ENCODE data around the gene UBE2L6.

The UBE2L6 gene

DNA sequence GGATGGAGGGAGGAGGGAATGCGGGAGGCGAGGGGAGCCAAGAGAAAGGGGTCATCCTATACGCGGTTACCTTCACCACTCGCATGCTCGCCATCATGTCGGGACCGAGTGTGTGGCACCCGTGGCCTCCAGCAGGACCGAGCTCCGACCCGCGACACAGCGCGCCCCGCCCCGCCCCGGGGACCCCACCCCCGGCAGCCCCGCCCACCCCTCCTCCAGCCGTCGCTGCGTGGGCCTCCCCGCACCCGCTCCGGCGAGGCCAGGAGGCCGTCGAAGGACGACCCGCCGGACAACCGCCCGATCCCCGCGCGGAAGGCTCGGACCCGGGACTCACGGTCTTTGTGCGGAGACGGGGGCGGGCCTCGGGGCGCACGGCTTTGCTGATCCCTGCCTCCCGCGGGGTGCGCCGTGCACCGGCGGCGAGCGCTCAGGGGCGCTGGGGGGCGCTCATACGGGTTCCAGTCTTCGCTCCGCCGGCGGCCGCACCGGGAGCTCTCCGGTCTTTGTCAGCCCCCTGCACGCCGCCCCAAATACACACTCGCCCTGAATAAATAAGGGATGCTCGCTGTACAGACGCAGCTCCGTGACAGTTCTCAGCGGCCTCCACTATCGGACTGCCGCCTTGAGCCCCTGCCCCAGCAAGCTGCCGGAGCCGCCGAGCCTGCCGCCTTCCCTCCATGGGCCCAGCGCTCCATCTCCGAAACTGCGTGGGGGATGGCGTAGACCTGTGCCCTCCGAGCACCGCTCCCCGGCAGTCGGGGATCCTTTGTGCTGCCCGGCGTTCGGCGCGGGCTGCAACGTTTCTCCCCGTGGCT lies at the start of gene UBE2L6:
Gene UBE2L6, minus strand, starts transcription at position 158 of the 815 bp plus-strand sequence. Its CDS starts 61 bp downstream, at position 97.
- peak; percentile 94 for DNase-seq

GRCh38 chr11:57616595-57616994 lies 49.1 kb upstream of the UBE2L6 start:
- no peak for DNase-seq

- DNase-seq, result no peak
Measured at GRCh38 chr11:57615308-57615707, 47.8 kb upstream of the UBE2L6 start.

GRCh38 chr11:57614234-57614772 lies 46.8 kb upstream of the UBE2L6 start:
- DNase-seq, result no peak

- no peak for DNase-seq
Measured at GRCh38 chr11:57610170-57610569, 42.7 kb upstream of the UBE2L6 start.

DNA sequence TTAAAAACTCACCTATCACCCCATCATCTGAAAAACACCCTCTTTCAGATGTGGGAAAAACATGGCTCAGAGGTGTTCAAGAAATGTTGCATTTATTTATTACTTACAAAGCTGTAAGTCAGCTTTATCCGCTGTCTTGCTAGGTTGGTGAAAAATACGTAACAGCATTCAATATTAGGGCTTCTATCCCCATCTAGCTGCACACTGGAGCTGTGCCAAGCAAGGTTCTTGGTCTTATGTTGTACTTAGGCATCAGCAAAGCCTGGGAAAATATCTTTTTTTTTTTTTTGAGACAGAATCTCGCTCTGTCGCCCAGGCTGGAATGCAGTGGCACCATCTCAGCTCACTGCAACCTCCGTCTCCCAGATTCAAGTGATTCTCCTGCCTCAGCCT lies 37.6 kb upstream of the UBE2L6 start:
- DNase-seq, result no peak

DNA sequence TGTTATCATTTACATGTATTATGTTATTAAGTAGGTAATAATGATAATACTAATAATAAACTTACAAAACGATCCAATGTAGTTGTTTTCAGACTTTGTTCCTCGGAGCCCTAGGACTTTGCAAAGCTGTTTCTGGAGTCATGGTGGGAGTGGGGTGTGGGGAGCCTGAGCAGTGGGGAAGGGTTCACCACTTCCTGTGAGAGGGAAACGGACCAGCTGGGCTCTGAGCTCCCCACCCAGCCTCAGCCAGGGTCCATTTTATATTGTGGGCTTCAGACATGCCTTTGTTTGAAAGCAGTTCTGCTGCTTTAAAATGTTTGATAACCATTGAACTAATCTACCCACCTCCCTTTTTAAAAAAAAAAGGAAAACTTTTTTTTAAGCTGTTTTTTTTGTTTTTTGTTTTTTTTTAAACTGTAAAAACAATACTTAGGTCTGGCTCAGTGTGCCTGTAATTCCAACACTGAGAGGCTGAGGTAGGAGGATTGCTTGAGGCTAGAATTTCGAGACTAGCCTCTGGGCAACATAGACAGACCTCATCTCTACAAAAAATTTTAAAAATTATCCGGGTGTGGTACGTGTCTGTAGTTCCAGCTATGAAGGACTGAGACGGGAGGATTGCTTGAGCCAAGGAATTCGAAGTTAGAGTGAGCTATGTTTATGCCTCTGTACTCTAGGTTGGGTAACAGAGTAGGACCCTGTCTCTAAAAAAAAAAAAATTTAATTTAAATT lies 37.0 kb upstream of the UBE2L6 start:
- DNase-seq, result no peak

GRCh38 chr11:57601297-57601696 lies 33.8 kb upstream of the UBE2L6 start:
- no peak for DNase-seq

- no peak for DNase-seq
Measured at GRCh38 chr11:57599381-57599780, 31.9 kb upstream of the UBE2L6 start.

DNA sequence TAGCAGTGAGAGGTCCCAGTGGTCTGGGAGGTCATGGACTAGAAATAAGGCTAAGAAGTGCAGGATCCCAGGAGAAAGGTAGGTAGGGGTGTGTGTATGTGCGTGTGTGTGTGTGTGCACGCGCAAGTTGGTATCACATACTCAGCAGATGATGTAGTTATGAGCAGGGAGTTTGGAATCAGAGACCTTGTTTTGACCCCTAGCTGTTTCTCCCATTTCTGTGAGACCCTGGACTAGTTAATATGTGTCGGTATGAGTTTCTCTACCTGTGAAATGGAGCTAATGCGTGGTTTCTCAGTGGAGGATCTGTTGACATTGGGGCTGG lies 31.3 kb upstream of the UBE2L6 start:
- no peak for DNase-seq

DNA sequence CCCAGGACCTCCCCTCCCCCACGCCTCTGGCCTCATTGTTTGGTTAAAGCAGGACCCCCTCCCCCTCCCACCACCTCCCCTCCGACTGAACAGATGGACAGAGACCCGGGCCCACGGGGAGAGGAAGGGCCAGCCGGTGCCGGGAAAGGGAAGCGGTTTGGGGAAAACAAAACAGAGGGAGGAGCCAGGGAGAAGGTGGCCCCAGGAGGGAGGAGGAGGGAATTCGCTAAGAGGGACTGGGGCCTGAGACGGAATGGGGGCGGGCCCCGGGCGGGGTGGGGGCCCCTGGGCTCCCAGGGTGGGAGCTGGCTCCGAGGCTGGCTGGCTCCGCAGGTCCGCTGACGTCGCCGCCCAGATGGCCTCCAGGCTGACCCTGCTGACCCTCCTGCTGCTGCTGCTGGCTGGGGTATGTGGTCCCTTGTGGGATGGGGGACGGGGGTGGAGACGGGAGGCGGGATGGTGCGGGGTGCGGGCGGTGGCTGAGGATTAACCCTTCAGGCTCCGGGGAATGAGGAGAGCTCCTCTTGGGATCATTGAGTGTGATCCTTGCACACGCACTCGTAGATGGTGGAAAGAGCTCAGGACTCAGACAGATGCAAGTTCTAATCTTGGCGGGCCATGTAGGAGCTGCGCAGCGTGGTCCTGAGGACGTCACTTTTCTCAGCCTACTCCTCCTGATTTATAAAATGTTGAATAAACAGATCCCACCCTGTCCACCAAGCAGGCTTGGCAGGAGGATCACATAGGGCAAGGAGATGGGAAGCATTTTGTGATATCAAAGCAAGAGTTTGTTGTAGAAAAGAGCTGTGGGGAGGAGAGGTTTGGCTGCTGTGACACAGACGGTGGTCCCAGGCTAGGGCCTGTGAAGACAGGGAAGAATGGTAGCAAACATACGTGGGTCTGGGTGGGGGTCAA lies 30.7 kb upstream of the UBE2L6 start:
- no peak for DNase-seq

DNA sequence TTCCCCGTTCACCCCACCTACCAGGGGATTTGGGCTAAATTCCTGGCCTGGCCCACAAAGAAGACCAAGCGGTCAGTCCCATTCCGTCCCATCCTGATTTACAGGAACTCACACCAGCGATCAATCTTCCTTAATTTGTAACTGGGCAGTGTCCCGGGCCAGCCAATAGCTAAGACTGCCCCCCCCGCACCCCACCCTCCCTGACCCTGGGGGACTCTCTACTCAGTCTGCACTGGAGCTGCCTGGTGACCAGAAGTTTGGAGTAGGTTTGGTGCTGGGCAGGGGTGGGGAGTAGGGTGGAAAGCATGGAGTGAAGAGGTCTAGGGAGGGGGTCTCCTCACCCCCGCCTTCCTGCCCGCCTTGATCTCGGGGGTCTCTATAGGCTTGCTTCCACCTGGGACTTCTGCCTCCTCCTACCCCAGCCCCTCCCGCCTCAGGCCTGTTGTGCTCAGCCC lies 30.0 kb upstream of the UBE2L6 start, which contains the start of gene SERPING1:
Gene SERPING1, plus strand, starts transcription at position 225 of the 455 bp plus-strand sequence. CDS start 586 bp downstream, outside the sequence.
- DNase-seq, result no peak

GRCh38 chr11:57596266-57596885 lies 28.9 kb upstream of the UBE2L6 start:
- DNase-seq, result no peak

GRCh38 chr11:57588046-57588710 lies 20.7 kb upstream of the UBE2L6 start:
- DNase-seq, result no peak

- DNase-seq, result no peak
Measured at GRCh38 chr11:57586711-57587245, 19.3 kb upstream of the UBE2L6 start.

DNA sequence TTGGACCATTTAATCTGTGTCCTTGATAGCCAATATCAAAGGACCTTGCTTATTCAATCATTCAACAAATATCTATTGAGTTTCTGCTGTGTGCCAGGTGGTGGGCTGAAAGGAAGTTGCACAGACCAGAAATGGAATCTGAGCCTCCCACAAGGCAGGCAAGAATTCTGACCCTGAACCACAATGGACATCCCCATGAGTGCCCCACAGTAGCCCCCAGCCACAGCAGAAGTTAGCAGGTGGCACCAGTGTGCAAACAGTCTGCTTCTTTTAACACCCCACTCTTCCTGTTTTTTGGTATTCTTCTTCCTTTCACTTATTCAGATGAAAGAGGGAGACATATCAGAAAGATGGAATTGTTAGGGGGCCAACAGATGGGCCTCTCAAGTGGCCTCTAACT lies 17.8 kb upstream of the UBE2L6 start:
- DNase-seq, result no peak

DNA sequence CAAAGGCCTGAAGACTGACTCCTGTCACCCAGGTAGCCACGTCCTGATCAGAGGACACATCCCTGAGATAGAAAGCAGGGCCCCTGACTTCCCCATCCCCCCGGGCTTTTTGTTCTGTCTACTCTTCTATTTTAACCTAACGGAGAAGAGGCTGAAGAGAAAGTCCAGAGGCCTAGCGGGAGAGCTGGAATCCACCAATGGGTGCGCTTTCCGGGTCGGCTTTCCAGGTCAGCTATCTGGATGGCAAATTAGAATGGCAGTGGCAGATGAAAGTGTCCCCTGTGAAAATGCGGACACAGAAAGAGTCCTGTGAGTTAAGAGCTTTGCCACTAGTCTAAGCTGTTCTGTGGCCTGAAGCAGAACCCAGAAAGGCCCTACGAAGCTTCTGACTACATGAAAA lies 16.9 kb upstream of the UBE2L6 start:
- no peak for DNase-seq

DNA sequence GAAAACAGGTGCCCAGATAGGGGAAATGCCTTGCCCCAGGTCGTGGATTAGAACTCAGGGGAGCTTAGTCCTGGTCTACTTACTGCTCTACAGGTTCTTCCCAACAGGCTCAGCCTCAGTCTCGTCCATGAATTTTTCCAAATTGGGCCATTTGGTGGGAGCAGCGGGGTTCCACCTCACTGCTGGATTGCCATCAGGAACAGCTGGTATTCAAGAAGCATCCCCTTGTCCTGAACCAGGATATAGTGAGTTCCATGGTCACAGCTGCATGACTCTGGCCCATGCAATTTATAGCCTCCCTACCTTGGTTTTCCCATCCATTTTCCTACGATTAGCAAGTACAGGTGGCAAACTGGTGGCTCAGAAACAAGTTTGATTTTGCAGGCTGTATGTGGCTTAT lies 6.6 kb upstream of the UBE2L6 start:
- no peak for DNase-seq

DNA sequence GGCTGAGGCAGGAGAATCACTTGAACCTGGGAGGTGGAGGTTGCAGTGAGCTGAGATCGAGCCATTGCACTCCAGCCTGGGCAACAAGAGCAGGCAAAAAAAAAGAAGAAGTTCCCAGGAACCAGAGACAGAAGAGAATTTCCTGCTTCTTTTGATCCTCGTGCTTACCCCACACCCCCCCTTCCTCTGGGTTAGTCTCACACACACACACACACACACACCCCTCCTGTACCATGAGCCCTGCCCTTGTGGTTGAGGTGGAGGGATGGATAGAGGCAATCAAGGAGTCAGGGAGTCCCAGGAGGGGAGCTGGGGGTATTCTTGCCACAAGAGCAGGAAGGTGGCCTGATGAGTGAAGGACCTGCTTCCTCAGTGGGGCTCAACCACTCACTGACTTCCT lies 4.1 kb upstream of the UBE2L6 start:
- no peak for DNase-seq

DNA sequence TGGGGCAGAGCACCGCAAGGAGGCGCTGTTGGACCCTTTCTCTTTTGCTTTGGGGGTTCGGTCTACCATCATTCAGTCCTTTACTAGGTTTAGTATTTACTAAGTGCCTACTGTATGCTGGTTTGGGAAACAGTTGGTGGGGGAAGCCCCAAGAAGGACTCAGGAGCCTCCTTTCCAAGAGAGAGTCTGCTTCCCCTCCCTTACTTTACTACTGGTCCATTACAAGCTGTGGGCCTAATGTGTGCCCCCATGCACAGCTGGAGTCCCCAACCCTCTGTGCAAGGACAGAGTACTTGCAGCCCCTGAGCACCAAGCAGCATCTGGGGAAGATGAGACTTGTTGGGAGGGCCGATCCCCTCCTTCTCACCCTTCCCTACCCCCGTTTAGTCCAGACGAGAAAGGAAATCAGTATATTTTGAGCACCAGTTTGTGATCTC lies 876 bp upstream of the UBE2L6 start:
- no peak for DNase-seq

DNA sequence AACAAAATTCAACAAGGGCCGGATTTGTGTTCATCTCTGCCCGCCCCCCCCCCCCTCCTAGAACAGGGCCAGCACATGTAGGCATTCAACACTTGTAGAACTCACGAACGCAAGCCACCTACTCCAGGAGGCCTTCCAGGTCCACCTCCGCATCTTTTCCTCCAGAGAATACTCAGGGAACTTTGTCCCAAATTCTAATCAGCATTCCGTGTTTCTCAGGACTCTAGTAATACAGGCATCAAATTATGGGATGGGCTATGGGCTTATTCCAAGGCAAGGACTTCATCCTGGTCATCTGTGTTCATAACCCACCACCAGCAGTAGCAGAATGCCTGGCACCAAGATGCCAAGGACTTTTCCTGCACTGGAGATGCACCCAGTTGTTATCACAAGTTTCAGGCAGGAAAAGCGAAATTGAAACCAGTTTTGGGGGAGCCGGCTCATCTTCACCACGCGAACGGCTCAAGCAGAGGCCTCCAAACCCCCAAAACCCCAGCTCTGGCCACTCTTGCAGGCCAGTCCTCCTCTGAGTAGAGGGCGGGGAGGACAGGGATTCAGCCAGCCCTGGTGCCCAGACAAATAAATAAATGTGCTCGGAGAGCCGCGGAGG lies 462 bp downstream of the UBE2L6 start:
- peak; percentile 39 for DNase-seq
